AML-193 (cell line): ENCODE results near the gene AHSA1.
"Not testable (repeated sequence)": the region's sequence is repeated elsewhere in the genome, so short reads cannot be mapped to it uniquely, and the experiment has no call there.

Experiments used
- DNase-seq, 2 experiments: peaks; one replicate each; lab custom pipeline; 2025; lab: John Stamatoyannopoulos, UW

Gene AHSA1

DNA sequence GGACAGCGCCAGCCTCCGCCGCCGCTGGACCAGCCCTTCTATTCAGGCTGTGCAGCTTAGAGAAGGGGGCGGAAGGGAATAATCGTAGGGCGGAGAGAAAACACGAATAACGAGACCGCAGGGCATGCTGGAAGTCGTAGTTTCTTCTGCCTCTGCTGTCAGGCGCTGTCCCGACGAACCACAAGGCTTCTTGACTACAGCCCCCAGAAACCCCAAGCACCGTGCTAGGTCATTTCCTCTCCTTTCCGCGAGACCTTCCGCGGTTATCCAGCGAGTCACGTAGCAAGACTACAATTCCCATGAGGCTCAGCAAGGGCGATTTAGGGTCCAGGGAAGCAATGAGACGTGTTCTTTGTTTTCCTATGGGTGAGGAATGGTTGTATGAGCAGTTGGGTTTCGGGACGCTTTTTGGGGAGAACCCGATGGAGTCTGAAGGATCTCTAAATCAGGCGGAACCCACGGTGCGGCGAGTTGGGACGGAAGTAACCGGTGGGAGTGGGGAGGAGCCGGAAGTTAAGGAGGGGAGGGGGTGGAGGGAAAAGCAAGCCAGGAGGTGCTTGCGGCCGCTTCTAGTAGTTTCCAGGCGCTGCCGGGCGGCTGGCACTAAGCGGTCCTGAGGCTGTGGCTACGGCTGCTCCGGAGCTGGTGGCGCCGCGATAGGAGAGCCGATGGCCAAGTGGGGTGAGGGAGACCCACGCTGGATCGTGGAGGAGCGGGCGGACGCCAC, at the start of gene AHSA1, which contains the start of gene VIPAS39:
TSS of gene AHSA1 (plus strand) at position 572 of the 727 bp plus-strand sequence. CDS start at position 669, 97 bp downstream.
TSS of gene VIPAS39 (minus strand) at position 80 of the 727 bp plus-strand sequence. CDS start 3,499 bp downstream, outside the sequence.
- DNase-seq, result peak; percentile 97 to 99

GRCh38 chr14:77409131-77409533, 48.8 kb upstream of the AHSA1 start:
- no peak for DNase-seq

DNA sequence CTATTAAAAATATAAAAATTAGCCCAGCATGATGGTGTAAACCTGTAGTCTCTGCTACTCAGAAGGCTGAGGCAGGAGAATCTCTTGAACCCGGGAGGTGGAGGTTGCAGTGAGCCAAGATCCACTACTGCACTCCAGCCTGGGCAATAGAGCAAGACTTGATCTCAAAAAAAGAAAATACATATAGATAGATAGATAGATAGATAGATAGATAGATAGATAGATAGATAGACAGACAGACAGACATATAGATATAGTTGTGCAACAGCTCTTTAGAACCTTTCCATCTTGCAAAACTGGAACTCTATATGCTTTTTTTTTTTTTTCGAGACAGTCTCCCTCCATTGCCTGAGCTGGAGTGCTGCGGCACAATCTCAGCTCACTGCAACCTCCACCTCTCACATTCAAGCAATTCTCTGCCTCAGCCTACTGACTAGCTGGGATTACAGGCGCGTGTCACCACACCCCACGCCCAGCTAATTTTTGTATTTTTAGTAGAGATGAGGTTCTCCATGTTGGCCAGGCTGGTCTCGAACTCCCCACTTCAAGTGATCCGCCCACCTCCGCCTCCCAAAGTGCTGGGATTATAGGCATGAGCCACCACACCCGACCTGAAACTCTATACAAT, 42.4 kb upstream of the AHSA1 start:
- DNase-seq, result not testable (repeated sequence)

- not testable (repeated sequence) for DNase-seq
These were observed 41.8 kb upstream of the AHSA1 start for GRCh38 chr14:77416098-77416497.

GRCh38 chr14:77416836-77417235, 41.1 kb upstream of the AHSA1 start:
- no peak for DNase-seq

DNA sequence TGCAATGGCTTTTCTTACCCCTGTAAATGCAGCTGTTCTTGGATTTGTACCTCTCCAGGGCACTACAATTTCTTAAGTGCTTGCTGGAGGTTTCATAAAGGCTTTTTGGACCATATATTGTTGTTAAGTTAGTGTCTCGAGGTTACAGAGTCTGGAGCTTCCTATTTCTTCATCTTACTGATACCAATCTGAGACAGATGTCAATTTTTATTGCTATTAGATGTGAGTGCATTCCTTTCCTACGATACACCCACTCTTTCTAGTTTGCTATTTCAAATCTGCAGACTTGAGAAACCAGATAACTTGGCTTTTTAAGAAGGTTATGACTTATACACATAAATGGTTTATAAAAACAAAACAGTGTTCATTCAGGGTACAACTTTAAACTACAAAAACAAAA, 36.7 kb upstream of the AHSA1 start:
- no peak for DNase-seq

DNA sequence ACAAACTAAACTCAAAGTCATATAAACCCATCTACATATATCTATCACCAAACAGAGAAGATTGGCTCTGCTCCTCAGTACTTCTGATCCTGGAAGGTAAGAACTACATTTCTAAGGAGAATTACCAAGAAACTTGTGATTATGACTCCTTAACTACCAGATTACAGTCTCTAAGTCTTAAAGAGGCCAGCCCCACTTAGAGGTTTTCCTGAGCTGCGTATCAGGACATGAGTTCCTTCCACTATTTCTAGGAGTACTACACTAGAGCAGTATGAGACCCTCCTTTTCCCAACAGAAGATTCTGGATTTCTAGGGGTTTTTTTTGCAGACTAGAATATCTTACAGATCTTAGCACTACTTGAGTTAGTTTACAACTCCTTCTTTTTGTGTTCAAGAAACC, 34.5 kb upstream of the AHSA1 start, which contains the start of gene NOXRED1:
TSS of gene NOXRED1 (minus strand) at position 101 of the 400 bp plus-strand sequence. CDS start 634 bp downstream, outside the sequence.
- no peak for DNase-seq

GRCh38 chr14:77424862-77425261, 33.0 kb upstream of the AHSA1 start:
- DNase-seq, result no peak

DNA sequence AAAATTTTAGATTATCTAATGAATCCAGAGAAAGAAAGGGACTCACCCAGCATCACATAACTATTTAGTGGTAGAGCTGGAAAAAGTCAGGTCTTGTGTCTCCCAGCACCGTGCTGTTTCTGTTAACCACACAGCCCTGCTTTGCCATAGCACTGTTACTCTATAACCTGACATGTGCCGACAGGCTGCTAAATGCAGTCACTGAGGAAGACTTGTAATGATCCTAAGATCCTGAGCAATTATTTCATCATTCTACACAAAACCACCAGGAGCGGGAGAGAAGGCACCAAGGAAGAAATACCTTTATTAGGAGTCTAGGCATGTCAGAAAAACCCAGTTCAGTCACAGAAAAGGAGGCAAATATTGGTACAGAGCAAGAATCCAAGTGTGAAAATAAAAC, 31.5 kb upstream of the AHSA1 start:
- DNase-seq, result no peak

GRCh38 chr14:77436042-77436441, 21.9 kb upstream of the AHSA1 start:
- no peak for DNase-seq

DNA sequence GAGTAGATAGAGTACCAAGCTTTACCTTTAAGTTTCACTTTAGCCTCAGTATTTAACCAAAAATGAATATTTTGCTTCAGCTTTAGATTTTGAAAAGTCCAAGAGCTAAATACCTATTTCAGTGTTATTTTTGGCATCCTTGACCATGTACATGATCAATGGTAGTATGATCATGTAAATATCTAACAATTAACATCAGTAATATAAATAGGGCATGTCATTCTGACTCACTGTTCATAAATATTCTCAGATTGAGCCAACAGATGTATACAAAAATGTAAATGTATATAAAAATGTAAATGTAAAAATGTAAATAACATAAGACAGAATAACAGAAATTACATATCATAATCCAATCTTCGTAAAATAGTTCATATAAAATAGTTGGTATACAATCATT, 19.3 kb upstream of the AHSA1 start:
- DNase-seq, result no peak

GRCh38 chr14:77439861-77440260, 18.0 kb upstream of the AHSA1 start:
- no peak for DNase-seq

DNA sequence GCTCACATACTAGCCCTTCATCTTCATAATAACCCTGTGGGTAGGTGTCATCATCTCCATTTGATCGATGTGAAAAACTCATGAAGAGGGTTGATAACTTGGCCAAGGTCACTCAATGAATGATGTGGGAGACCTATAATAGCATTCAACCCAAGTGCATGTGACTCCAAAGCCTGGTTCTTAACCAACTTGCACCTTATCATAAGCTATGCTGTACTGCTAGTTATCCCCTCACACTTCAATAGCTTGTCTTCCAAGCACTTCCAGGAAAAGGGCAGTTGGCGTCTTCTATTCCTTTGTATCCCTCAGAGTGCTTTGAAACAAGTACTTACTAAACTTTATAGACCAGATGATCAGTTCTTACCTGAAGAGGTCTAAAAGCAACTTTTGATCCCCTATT, 15.7 kb upstream of the AHSA1 start:
- DNase-seq, result no peak

GRCh38 chr14:77455966-77456640, 1.8 kb upstream of the AHSA1 start:
- DNase-seq, result no peak

DNA sequence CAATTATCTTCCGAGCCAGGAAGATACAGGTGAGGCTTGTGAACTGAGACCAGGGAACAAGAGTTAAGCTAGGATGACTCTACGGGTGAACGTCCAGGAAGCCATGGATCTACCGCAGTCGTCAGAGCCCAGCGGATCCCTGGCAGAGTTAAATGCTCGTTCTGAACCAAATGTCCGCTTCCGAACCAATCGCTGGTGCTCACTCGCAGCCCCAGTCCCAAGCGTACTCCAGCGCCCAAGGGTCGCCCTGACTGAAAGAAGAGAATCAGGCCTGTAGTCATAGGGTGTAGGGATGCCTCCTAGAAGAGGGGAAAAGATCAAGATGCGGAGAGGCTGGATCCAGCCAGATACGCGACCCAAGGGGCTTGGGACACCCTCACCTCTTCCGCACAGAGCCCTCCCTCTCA, 775 bp upstream of the AHSA1 start:
- DNase-seq, result no peak

DNA sequence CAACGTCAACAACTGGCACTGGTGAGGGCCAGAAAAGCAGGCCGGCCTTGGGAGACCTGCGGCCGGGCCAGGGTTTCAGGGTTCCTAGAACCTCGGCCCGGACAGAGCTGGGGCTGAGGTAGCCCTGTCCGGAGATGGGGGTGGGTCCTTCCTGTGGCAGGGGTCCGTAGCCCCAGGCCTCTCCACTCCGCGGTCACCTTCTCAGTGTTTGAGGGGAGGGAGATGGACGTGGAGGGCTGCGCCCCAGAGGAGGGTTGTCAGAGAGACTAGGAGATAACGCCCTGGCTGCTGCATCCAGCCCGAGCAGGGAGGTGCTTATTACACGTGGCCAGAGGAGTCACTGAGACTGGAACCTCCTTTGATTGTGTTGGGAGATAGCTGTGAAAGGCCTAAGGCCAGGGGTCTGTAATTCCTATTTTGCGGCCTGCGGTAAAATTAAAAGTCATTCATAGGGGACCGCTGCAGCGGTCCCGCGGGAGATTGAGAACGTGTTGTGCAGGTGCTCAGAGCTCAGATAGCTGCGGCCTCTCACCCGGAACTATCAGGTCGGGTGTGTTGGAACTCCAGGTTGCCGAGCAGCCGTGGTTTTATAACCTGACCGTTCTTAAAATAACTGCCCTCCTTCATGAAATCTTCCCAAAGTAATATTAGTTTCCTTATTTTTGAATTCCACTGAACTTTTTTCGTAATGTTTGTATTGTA, 507 bp downstream of the AHSA1 start:
- peak; percentile 16 to 25 for DNase-seq

DNA sequence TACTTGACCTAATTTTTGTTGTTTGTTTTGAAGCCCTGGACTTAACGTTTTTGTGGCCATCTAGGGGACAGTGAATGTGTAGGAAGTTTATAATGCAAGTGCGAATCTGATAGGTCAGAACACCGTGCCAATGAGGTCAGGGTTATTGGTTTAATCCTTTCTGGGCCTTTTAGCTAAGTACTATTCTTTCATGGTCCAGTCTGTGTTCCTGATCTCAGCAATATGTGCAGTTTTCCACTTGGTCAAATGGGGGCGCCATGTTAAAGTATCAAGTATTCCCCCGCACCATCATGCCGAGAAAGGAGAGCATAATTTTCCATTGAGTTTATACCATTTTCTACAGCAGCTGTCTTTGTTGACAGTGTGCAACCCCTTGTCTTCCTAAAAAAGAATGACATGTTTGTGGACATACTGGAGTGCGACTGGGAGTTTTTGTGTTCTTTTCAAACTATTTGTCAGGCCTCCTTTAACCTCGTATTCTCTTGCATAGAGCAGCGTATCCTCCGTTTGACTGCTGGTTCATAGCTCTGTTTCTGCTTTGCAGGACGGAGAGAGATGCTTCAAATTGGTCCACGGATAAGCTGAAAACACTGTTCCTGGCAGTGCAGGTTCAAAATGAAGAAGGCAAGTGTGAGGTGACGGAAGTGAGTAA, 1.3 kb downstream of the AHSA1 start:
- peak; percentile 50 to 64 for DNase-seq

DNA sequence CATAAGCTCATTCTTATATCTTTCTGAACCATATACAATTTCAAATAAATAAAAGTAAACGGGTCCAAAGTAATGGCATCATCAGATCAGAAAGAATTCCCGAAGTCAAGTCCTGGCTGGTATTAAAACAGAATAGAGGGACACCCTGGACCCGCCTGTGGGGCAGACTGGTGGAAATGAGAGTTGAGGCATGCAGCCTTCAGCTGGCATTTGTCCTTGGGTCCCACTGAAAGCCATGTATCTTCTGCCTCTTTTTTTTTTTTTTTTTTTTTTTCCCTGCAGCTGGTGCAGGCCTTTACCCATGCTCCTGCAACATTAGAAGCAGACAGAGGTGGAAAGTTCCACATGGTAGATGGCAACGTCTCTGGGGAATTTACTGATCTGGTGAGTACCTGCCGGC, 9.9 kb downstream of the AHSA1 start:
- no peak for DNase-seq

- DNase-seq, result no peak
These were observed 11.2 kb downstream of the AHSA1 start for GRCh38 chr14:77469067-77469505.

DNA sequence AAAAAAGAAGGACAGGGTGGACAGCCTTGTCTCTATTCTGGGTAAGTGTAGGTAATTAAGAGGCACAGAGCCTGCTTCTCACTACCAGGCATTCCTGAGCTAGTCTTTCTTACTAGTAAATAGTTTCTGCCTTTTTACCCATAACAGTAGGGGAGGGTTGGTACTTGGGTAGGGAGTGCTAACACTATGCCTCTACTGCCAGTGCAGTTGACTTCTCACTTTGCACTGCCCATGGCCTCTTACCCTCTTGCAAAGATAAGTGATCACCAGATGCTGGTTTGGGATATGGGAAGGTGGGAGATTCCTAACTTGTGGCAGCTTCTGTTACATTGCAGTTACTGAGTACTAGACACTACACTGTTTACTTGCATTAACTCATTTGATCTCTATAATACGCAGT, 11.6 kb downstream of the AHSA1 start:
- no peak for DNase-seq

GRCh38 chr14:77470224-77470870, 12.5 kb downstream of the AHSA1 start:
- no peak for DNase-seq
